H4 (cell line): Measurements from ENCODE around the gene ARHGEF7. TPM values are rescaled to one million over a fixed set of nuclear protein-coding genes. Genes with fewer than 3 reads are reported as not detected.

Experiments
- DNase-seq: peaks from one replicate; pipeline ENCODE4 v3.0.0-alpha.2; 2015; ENCODE audit warnings: low spot score
- total RNA-seq: library from RNA; depleted of rRNA; stranded (reverse); fragments of >200 nt; shearing (Covaris generic); gene quantifications from 2 replicates; pipeline ENCODE4 v1.2.3, GENCODE V29; 2014

The ARHGEF7 gene
- total RNA-seq, 1 experiment from 2014 or later = 8.5 TPM

- DNase-seq = no peak
These were observed 110.1 kb downstream of the ARHGEF7 start for GRCh38 chr13:111225166-111225565.

- DNase-seq = no peak
These were observed 110.9 kb downstream of the ARHGEF7 start for GRCh38 chr13:111225810-111226546.

GRCh38 chr13:111227405-111227804, 112.3 kb downstream of the ARHGEF7 start:
- no peak for DNase-seq

GRCh38 chr13:111228262-111229144, 113.4 kb downstream of the ARHGEF7 start:
- no peak for DNase-seq

- no peak for DNase-seq
These were observed 115.3 kb downstream of the ARHGEF7 start for GRCh38 chr13:111230385-111230930.

GRCh38 chr13:111232191-111232590, 117.1 kb downstream of the ARHGEF7 start:
- DNase-seq = no peak

- no peak for DNase-seq
These were observed 118.0 kb downstream of the ARHGEF7 start for GRCh38 chr13:111233080-111233479.

- DNase-seq = no peak
These were observed 124.9 kb downstream of the ARHGEF7 start for GRCh38 chr13:111239764-111240670.

- DNase-seq = no peak
These were observed 126.1 kb downstream of the ARHGEF7 start for GRCh38 chr13:111241006-111241755.

- DNase-seq = no peak
These were observed 126.8 kb downstream of the ARHGEF7 start for GRCh38 chr13:111241862-111242261.

GRCh38 chr13:111242585-111242984, 127.5 kb downstream of the ARHGEF7 start:
- no peak for DNase-seq

- no peak for DNase-seq
These were observed 128.9 kb downstream of the ARHGEF7 start for GRCh38 chr13:111243981-111244380.

- DNase-seq = no peak
These were observed 130.7 kb downstream of the ARHGEF7 start for GRCh38 chr13:111245576-111246384.

- no peak for DNase-seq
These were observed 132.4 kb downstream of the ARHGEF7 start for GRCh38 chr13:111247552-111247951.

GRCh38 chr13:111248822-111249221, 133.7 kb downstream of the ARHGEF7 start:
- DNase-seq = no peak

GRCh38 chr13:111249637-111250360, 134.7 kb downstream of the ARHGEF7 start:
- DNase-seq = no peak

GRCh38 chr13:111251646-111252445, 136.7 kb downstream of the ARHGEF7 start:
- no peak for DNase-seq
